CD4-positive, alpha-beta T cell treated with Interleukin-1 beta for 1 hour (primary cell): ENCODE measurements around the gene ZCCHC7.
A peak's percentile ranks its signal among the peaks of the same experiment; 100 is the strongest.
"Not testable (repeated sequence)": the region's sequence is repeated elsewhere in the genome, so short reads cannot be mapped to it uniquely, and the experiment has no call there.

Experiments used
- DNase-seq, 2 donors: peaks; one replicate each; pipeline ENCODE4 v3.0.0-alpha.2; 2020 to 2022

Gene ZCCHC7

GRCh38 chr9:37301042-37301853 lies 180.9 kb downstream of the ZCCHC7 start:
- DNase-seq = no peak

DNA sequence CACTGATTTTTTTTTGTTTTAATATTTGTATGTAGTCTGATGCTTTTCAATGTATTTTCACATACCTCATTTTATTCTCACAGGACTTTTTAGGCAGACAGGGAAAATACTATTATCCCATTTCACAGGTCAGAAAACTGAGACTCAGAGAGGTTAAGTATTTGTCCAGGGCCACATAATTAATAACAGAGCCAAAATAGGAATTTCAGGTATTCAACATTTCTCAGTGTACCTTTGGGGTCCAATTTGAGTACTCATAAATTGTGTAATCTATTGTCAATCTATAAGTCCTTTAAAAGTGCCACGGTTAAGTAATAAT lies 181.4 kb downstream of the ZCCHC7 start:
- no peak for DNase-seq

DNA sequence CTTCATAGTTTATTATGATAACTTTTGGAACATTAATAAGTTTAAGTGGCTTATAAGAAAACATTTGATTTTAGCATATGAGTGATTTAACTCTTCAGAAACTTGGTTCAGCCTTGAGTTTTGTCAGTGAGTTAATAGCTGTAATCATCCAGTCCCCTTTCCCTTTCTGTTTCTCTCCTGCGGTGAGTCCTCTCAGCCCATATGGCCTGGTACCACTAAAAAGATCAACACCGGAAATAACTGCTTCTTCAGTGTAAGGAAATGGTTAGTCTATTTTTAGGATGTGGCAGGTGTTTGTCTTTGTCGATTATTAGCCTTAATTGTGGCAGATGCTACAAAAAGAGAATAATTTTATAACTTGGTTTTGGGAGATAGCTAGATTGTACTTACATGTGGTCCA lies 181.9 kb downstream of the ZCCHC7 start:
- DNase-seq = peak; percentile 59 to 72

GRCh38 chr9:37303272-37303671 lies 182.9 kb downstream of the ZCCHC7 start:
- DNase-seq = not testable (repeated sequence)

- peak in 1 of 2 donors; percentile 33 for DNase-seq
These were observed 188.8 kb downstream of the ZCCHC7 start for GRCh38 chr9:37309136-37309535.

DNA sequence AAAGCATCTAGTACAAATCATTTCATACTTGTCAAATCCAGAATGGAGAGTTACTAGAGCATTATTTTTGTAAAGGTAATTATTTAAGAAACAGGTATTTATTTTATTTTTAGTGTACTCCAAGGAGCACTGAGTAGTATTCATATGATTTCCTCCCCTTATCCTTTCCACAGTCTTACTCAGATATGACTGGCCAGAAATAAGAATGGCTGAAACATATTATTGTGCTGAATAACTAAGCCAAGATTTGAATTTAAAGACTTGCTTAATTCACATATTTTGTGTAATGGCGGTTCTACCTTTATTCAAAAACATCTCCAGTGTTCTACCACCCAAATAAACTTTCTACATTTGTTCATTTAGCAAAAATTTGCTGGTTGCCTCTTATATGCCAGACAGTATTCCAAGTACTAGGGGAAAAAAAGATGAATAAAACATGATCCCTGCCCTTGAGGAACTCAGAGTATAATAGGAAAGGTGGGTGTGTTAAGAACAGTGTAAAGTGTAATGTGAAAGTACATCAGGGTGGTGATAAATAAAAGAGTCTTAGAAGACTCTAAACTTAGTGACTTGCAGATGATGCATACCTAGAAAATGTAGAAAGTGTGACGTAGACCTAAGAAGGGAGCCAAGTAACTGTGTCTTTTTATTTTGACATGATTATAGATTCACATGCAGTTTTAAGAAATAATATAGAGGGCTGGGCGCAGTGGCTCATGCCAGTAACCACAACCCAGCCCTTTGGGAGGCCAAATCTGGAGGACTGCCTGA lies 191.7 kb downstream of the ZCCHC7 start:
- DNase-seq = no peak

- DNase-seq = peak in 1 of 2 donors; percentile 68
These were observed 203.9 kb downstream of the ZCCHC7 start for GRCh38 chr9:37324261-37324683.

DNA sequence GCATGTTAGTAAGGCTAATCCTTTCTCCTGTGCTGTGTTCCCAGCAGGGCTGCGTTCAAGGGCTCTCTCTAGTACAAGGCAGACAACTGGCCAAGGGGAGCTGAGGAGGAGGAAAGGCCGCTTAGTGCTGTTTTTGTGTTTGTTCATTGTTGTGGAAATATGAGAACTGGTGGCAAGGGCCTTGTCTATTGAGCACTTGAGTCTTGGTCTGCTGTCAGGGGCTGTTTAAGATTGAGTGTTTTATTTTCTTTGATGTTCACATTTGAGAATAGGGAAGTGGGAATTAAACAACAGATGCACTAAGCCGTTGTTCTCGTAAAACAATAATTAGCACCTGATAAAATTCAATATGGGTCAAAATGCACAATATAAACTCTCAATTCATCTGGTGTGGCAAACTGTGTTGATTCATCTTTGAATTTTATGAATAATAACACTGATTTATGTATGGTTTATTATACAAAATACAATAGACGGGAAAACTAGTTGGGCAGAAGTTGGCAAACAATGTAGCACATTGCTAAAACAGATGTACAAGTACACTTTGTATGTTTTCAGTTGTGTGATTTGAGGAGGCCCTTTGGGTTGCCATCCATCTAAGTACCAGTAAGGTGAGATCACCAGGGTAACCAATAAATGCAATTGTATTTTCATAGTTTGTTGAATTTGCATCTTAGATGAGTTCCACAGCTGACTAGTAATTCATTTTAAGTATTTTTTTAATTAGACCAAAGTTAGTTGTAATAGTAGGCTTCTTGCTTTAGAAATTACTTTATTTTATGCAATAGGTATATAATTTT lies 204.5 kb downstream of the ZCCHC7 start:
- DNase-seq = peak in 1 of 2 donors; percentile 22

GRCh38 chr9:37325778-37326177 lies 205.4 kb downstream of the ZCCHC7 start:
- DNase-seq = no peak

- no peak for DNase-seq
These were observed 207.2 kb downstream of the ZCCHC7 start for GRCh38 chr9:37327553-37327952.

GRCh38 chr9:37328556-37329227 lies 208.3 kb downstream of the ZCCHC7 start:
- DNase-seq = no peak

DNA sequence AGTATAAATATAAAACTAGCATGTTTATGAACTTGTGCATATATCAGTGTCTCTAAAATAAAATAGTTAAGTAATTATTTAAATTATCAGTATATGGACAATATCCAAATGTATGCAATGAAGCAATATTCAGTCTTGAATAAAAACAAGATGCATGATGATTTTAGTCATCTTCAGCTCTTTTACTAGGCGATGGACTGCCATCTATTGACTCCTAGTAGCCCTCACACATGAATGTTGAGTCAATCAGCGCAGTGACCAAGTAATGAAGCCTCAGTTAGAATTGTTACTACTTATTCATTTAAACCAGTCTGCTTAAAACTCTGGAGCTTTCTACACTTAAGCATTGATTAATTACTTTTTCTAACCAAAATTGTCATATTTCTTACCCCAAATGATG lies 209.2 kb downstream of the ZCCHC7 start:
- DNase-seq = peak; percentile 6 to 38

DNA sequence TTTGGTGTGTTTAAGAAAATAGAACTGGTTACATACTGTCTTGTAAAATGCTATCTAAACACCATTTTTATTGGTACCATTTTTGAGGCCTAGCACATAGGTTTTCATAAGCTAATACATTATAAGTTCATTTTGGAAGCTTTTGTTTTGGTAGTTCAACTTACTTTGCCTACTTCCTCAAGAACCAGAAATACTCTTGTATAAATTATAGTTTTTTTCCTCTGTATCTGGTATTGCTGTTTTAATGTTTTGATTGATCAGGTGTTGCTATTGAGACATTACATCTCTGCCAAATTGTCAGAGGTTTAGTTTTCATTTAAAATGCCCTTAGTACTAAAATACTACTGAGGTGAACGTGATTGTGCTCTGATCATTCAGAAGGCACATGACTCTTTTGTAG lies 211.5 kb downstream of the ZCCHC7 start:
- no peak for DNase-seq

DNA sequence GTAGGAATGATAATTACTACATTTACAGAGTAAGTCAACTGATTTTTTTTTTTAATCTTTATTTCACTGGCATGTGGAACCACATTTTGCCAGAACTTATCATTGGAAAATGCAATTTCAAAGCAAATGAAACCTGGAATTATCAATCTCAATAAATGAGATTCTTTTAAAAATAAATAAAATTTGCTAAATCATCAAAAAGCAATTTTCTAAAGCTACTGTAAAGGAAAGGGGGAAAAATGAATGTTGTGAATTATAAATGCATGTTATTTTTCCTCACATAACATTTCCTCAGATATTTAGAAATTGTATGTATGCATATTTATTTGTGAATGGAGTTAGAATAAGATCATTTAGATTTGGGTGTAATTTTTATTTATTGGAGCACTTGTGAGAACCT lies 212.2 kb downstream of the ZCCHC7 start:
- no peak for DNase-seq

DNA sequence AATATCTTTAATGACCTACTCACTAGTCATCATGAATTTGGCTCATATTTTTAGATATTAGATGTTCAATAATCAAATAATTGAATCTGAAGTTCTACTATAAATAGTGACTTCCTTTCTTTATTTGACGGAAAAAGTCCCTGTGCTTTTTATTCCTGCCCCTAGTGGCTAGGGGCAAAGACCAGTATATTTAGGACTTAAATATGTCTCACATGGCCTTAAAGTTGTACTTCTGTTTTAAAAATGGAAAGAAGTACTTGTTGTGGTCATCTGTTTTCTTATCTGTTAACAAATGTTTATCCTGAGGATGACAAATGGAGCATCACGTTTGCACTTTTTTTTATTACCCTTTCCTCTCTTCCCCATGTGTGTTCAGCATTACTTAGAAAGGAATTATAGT lies 212.9 kb downstream of the ZCCHC7 start:
- no peak for DNase-seq

DNA sequence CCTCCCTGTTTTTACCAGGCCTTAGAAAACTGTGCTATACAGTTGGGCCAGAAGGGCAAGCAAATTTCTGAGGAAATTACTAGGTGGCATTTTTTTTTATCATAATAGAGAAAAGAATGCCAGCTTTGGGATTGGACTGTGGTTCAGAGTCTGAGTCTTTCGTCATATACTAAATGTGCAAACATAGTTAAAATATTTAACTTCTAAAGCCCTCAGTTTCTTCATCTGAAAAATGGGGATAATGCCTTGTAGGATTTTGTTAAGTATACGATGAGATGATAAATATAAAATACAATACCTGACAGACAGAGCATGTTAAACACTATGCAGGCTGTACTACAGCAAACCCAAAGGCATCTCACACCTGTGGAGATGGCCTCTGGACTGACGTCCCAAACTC lies 214.9 kb downstream of the ZCCHC7 start:
- no peak for DNase-seq

DNA sequence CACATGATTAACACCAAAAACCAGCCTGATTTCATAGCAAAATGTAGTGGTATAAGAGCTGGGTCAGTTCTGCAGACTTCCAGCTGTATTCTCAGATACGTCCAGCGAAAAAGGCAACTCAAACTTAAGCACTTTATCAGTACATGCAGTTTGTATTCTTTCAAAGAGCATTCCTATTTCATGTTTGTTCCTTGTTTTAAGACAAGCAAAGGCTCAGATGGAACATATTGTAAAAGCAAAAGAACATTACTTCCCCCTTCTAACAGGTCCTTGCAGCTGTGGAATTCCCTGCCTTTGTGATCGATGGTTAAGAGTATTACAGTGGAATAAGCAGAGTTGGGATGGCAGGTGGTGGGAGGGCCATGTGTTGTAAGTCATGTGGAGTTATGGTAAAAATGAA lies 215.8 kb downstream of the ZCCHC7 start:
- DNase-seq = no peak

DNA sequence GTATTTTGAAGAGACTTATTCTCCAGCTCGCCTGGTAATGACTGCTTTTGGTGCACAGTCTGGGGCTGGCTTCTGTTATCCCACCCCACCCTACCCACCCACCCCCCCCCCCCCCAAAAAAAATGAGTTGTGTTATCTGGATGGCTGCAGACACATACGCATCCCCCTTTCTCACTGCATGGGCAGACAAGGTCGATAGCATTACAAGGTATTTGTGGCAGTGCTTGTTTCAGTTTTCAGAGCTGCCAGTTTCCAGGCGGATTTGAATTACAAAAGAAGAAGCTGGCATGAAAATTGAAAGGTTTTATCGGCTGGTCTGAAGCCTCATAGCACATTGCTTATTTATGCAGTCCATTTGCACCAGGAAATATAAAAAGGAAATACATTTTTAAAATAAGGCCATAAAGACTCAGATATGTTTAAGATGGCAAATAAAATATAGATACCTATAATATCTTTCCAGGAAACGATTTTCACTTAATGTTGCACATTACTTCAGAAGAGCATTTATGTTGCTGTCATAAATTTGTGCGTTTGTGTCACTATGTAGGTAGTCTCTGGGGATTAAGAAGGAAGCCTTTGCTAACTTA lies 217.0 kb downstream of the ZCCHC7 start:
- no peak for DNase-seq

DNA sequence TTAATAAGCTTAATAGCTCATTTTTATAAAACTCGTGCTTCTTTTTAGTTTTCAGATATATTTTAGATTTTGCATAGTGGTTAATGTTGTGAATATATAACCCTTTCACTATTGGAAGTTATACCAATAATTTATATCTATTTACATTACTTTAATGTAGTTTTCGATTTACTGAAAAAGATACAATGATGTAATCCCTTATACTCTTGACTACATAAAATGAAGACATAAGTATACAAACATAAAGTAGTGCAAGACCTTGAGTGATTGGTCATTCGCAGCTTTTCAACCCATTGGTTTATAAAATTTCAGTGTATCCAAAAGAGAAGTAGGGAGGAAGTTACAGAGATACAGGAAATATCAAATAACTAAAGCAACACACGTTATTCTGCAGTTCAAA lies 217.8 kb downstream of the ZCCHC7 start:
- DNase-seq = no peak

DNA sequence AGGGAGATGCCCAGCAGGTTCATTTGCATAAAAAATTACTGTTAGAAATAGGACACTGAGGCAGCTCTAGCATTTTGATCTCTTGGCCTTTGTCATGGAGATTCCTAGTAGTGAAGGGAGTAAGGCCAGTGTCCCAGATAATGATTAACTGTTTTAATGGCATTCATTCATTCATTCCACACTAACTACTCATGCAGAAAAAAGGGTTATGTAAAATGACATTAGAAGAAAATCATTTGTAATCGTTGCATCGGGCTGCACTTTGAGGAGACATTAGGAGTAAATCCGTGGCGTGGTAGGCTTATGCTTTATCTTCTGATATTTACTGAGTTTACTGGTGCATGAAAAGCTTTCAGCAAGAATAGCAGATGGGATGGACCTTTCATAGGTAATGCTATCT lies 219.5 kb downstream of the ZCCHC7 start:
- DNase-seq = no peak

- DNase-seq = no peak
These were observed 220.6 kb downstream of the ZCCHC7 start for GRCh38 chr9:37340961-37341360.

GRCh38 chr9:37341704-37342103 lies 221.3 kb downstream of the ZCCHC7 start:
- DNase-seq = no peak

GRCh38 chr9:37342493-37342892 lies 222.1 kb downstream of the ZCCHC7 start:
- DNase-seq = no peak
